Ishikawa (cell line): ENCODE results near the gene PPP1R12B.

ENCODE experiments used
- CEBPB ChIP-seq: IDR thresholded peaks from 2 replicates; pipeline ENCODE4 v1.6.1; 2012
- CREB1 ChIP-seq: IDR thresholded peaks from 2 replicates; pipeline ENCODE4 v1.6.1; 2012; ENCODE audit warnings: low read depth
- EGR1 ChIP-seq: IDR thresholded peaks from 2 replicates; pipeline ENCODE4 v1.6.1; 2012
- EP300 ChIP-seq: IDR thresholded peaks from 2 replicates; pipeline ENCODE4 v1.6.1; 2012; ENCODE audit warnings: borderline replicate concordance
- FOXM1 ChIP-seq: IDR thresholded peaks from 2 replicates; pipeline ENCODE4 v1.6.1; 2012; ENCODE audit warnings: low read depth, borderline replicate concordance
- MAX ChIP-seq: IDR thresholded peaks from 2 replicates; pipeline ENCODE4 v1.6.1; 2012
- NFIC ChIP-seq: IDR thresholded peaks from 2 replicates; pipeline ENCODE4 v1.6.1; 2012
- RAD21 ChIP-seq: IDR thresholded peaks from 2 replicates; pipeline ENCODE4 v1.6.1; 2012; ENCODE audit warnings: low read depth
- TAF1 ChIP-seq: IDR thresholded peaks from 2 replicates; pipeline ENCODE4 v1.6.1; 2012; ENCODE audit warnings: low read depth, mild to moderate bottlenecking
- TCF12 ChIP-seq: IDR thresholded peaks from 2 replicates; pipeline ENCODE4 v1.6.1; 2012; ENCODE audit warnings: low read depth
- TEAD4 ChIP-seq: IDR thresholded peaks from 2 replicates; pipeline ENCODE4 v1.6.1; 2012
- USF1 ChIP-seq: IDR thresholded peaks from 2 replicates; pipeline ENCODE4 v1.6.1; 2012
- YY1 ChIP-seq: IDR thresholded peaks from 2 replicates; pipeline ENCODE4 v1.6.1; 2012; ENCODE audit warnings: low read depth
- ZBTB7A ChIP-seq: IDR thresholded peaks from 2 replicates; pipeline ENCODE4 v1.6.1; 2012; ENCODE audit warnings: low read depth
- TF ChIP-seq, protein P1 (sequence below): IDR thresholded peaks from 2 replicates; pipeline ENCODE4 v1.6.1; 2012; ENCODE audit warnings: low read depth, mild to moderate bottlenecking

Gene PPP1R12B

DNA sequence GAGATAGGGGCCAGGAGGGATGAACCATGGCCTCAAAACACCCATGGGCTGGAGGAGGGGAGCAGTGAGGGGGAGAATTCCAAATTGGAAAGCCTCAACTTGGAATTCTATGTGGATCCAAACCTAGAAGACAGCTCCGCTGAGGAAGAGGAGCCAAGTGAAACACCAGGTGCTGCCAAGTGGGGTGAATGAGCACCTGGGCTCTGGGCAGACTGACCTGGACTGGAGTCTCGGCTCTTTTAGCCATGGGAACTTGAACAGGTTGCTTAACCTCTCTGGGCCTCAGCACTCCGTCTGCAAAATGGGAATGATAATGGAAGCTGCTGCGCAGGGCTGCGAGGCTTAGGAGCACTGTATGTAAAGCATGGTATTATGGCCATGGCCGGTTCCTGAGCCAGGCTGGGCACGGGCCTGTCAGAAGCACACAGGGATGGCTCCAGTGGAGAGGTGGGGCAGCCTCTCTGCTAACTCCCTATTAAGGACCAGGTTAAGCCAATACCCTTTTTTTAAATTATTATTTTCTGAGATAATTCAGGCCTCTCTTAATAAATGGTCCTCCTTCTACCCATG is 280.2 kb downstream of the PPP1R12B start:
- TF ChIP-seq USF1 (no peak), FOXM1 (no peak), MAX (no peak), TCF12 (no peak), ZBTB7A (no peak), RAD21 (no peak), EP300 (no peak), TAF1 (no peak), EGR1 (no peak)
- TF ChIP-seq, protein P1, sequence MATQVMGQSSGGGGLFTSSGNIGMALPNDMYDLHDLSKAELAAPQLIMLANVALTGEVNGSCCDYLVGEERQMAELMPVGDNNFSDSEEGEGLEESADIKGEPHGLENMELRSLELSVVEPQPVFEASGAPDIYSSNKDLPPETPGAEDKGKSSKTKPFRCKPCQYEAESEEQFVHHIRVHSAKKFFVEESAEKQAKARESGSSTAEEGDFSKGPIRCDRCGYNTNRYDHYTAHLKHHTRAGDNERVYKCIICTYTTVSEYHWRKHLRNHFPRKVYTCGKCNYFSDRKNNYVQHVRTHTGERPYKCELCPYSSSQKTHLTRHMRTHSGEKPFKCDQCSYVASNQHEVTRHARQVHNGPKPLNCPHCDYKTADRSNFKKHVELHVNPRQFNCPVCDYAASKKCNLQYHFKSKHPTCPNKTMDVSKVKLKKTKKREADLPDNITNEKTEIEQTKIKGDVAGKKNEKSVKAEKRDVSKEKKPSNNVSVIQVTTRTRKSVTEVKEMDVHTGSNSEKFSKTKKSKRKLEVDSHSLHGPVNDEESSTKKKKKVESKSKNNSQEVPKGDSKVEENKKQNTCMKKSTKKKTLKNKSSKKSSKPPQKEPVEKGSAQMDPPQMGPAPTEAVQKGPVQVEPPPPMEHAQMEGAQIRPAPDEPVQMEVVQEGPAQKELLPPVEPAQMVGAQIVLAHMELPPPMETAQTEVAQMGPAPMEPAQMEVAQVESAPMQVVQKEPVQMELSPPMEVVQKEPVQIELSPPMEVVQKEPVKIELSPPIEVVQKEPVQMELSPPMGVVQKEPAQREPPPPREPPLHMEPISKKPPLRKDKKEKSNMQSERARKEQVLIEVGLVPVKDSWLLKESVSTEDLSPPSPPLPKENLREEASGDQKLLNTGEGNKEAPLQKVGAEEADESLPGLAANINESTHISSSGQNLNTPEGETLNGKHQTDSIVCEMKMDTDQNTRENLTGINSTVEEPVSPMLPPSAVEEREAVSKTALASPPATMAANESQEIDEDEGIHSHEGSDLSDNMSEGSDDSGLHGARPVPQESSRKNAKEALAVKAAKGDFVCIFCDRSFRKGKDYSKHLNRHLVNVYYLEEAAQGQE, result no peak

GRCh38 chr1:202630541-202630940 is 282.0 kb downstream of the PPP1R12B start:
- TF ChIP-seq YY1 (no peak), TAF1 (no peak), NFIC (no peak), RAD21 (no peak), CEBPB (no peak), EGR1 (no peak)

DNA sequence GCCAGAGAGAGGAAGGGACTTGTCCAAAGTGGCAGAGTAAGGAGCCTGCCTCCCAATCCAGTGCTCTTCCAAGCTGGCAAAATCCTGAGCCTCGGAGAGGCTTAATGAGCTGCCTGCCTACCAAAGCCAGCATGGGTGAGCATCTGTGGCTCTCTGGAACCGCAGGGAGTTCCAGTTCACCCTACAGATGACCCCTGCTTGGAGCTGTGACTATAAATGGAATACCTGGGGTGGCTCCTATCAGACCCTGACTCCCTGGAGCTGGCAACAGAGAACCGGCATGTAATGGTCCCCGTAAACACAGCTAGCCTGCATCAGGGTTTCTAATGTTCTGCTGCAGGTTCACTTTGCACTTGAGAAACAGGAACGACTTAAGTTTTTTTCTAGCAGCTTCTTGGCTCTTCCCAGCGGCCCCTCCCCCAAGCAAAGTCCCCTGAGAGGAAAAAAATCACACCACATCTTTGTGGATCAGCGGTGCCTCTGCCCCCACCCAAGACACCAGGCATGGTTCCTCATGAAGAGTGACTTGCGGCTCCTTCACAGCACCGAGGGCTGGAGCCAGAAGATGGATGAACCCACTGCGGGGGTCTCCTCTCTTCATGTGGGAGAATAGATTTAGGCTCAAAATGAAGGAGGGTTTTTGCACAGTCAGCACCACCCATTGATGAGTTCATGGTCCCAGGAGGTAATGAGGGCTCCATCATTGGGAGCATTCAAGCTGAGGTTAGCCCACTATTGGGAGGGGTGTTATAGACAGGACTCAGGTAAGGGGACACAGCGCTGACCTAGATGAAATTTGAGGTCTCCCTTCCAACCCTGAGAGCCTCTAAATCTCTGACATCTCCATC is 282.8 kb downstream of the PPP1R12B start:
- TF ChIP-seq USF1 (no peak), MAX (no peak), ZBTB7A (no peak), YY1 (no peak), FOXM1 (no peak), TCF12 (no peak), CEBPB (no peak), NFIC (no peak), TAF1 (no peak), RAD21 (no peak), CREB1 (no peak), TEAD4 (no peak), EGR1 (no peak), EP300 (no peak)
- TF ChIP-seq, protein P1, result no peak

GRCh38 chr1:202632241-202632640 is 283.7 kb downstream of the PPP1R12B start:
- TF ChIP-seq NFIC (no peak), ZBTB7A (no peak), EGR1 (no peak), EP300 (no peak), FOXM1 (no peak), TEAD4 (no peak), YY1 (no peak), TAF1 (no peak), TCF12 (no peak), RAD21 (no peak), USF1 (no peak), CREB1 (no peak)
- TF ChIP-seq, protein P1, result no peak
